K562 (cell line): Measurements from ENCODE around the gene OR5K2. TPM values are rescaled to one million over a fixed set of nuclear protein-coding genes. Genes with fewer than 3 reads are reported as not detected.

ENCODE experiments used
- ATAC-seq: fragments of 200-7000 bp; cut with Tn5 transposase; 3 replicates; pipeline ENCODE4 v1.9.1; 2020; ENCODE audit warnings: moderate library complexity
- BruUV-seq: library from RNA; stranded (reverse); fragments of 400-500 nt; replicated peaks from 2 replicates; lab custom pipeline; 2021; lab: Mats Ljungman, UMichigan
- CTCF ChIA-PET: fragments of 300-600 bp; formaldehyde crosslinking; extraction: SDS; loops from one replicate; lab custom pipeline; 2021; ENCODE audit warnings: low intra/inter-chr PET ratio; lab: Yijun Ruan, JAX
- POLR2A ChIA-PET: fragments of 300-600, 350-650 bp; sonication (Branson Sonifier 250); formaldehyde crosslinking; extraction: SDS; loops from one replicate; lab custom pipeline; 2021; ENCODE audit warnings: antibody characterized with exemption, inconsistent platforms; lab: Yijun Ruan, JAX
- DNase-seq, 4 experiments: peaks; one replicate each; pipeline versions ENCODE4 v3.0.0 to v3.0.0-alpha.2; 2011 to 2018; ENCODE audit warnings: low spot score in 3 of 4, mixed read lengths in 3 of 4; ENCODE audit errors: extremely low read depth in 1 of 4
- FAIRE-seq: peaks from 2 replicates; lab custom pipeline; 2011; peaks lifted over from hg19 to GRCh38; lab: Jason Lieb, UNC
- H2AFZ ChIP-seq: 2 replicates; pipeline ENCODE4 v1.6.0; 2011; ENCODE audit warnings: low read depth, low read length, control low read depth, inconsistent platforms
- H3K27ac ChIP-seq: fragments of 200-600 bp; 3 replicates; pipeline ENCODE4 v1.8.0; 2011; ENCODE audit warnings: low read depth, mild to moderate bottlenecking, control low read depth, inconsistent platforms, low read length, moderate library complexity, mixed read lengths; ENCODE audit errors: extremely low read depth
- H3K27me3 ChIP-seq, 2 experiments: fragments of 300-600 bp in 1 of 2; 2 replicates in 1 of 2; 3 replicates in 1 of 2; pipeline versions ENCODE4 v1.6.0 to v1.8.0; 2011; ENCODE audit warnings: inconsistent platforms in 2 of 2, low read length in 2 of 2, mild to moderate bottlenecking in 1 of 2, mixed read lengths in 1 of 2, moderate library complexity in 1 of 2; ENCODE audit not compliant: control insufficient read depth in 2 of 2, insufficient read depth in 2 of 2
- H3K36me3 ChIP-seq: fragments of 300-600 bp; 3 replicates; pipeline ENCODE4 v1.8.0; 2011; ENCODE audit warnings: mild to moderate bottlenecking, low read length, inconsistent platforms; ENCODE audit not compliant: control insufficient read depth, insufficient read depth
- H3K4me1 ChIP-seq, 2 experiments: fragments of 200-600 bp in 1 of 2; replicated peaks in 1 of 2; 2 replicates in 1 of 2; 3 replicates in 1 of 2; pipeline versions ENCODE4 v1.5.1 to v1.8.0; 2011; ENCODE audit warnings: inconsistent platforms in 2 of 2, low read length in 2 of 2, mild to moderate bottlenecking in 1 of 2, mixed read lengths in 1 of 2, moderate library complexity in 1 of 2; ENCODE audit not compliant: control insufficient read depth in 2 of 2, insufficient read depth in 2 of 2
- H3K4me2 ChIP-seq: 2 replicates; pipeline ENCODE4 v1.6.1; 2011; ENCODE audit warnings: low read length, control low read depth, inconsistent platforms, mixed read lengths; ENCODE audit not compliant: insufficient read depth
- H3K4me3 ChIP-seq: fragments of 200-600 bp; sonication (generic), shearing (Covaris generic); 2 replicates; pipeline ENCODE4 v1.5.1; 2016; ENCODE audit warnings: control low read depth, inconsistent platforms
- H3K79me2 ChIP-seq: fragments of 200-600 bp; 3 replicates; pipeline ENCODE4 v1.8.0; 2011; ENCODE audit warnings: low read length, inconsistent platforms; ENCODE audit not compliant: control insufficient read depth, insufficient read depth
- H3K9ac ChIP-seq, 2 experiments: 2 replicates each; pipeline versions ENCODE4 v1.6.0 to v1.6.1; 2011; ENCODE audit warnings: low read depth in 2 of 2, low read length in 2 of 2, control low read depth in 1 of 2, inconsistent platforms in 1 of 2, mild to moderate bottlenecking in 1 of 2, mixed read lengths in 1 of 2; ENCODE audit not compliant: insufficient read depth in 1 of 2
- H3K9me1 ChIP-seq: one replicate; pipeline ENCODE4 v1.6.0; 2011; ENCODE audit warnings: inconsistent platforms, mild to moderate bottlenecking, low read length, moderate library complexity; ENCODE audit not compliant: control insufficient read depth, insufficient read depth
- H3K9me3 ChIP-seq: replicated peaks from 2 replicates; pipeline ENCODE4 v1.5.1; 2011; ENCODE audit warnings: low read depth, low read length, inconsistent platforms; ENCODE audit not compliant: control insufficient read depth, insufficient read depth
- H4K20me1 ChIP-seq: replicated peaks from 2 replicates; pipeline ENCODE4 v1.6.1; 2011; ENCODE audit warnings: low read length, inconsistent platforms, mixed read lengths; ENCODE audit not compliant: control insufficient read depth, insufficient read depth
- BMI1 ChIP-seq: fragments of 150-350 bp; IDR thresholded peaks from 2 replicates; pipeline ENCODE4 v1.6.1; 2014; ENCODE audit warnings: low read length
- CC2D1A ChIP-seq: fragments of 450-650 bp; IDR thresholded peaks from 2 replicates; pipeline ENCODE4 v1.6.1; 2017; ENCODE audit warnings: mild to moderate bottlenecking
- DPF2 ChIP-seq: fragments of 450-650 bp; IDR thresholded peaks from 2 replicates; pipeline ENCODE4 v1.6.1; 2016
- E2F1 ChIP-seq: sonication (generic); formaldehyde crosslinking; IDR thresholded peaks from 2 replicates; pipeline ENCODE4 v1.8.1; 2023; ENCODE audit warnings: mild to moderate bottlenecking, missing genetic modification reagents, moderate library complexity
- ETS1 ChIP-seq: conservative IDR thresholded peaks from 2 replicates; pipeline ENCODE4 v1.6.1; 2011; ENCODE audit warnings: low read depth, mild to moderate bottlenecking, low read length; ENCODE audit not compliant: control insufficient read depth
- FUS ChIP-seq: fragments of 200-400 bp; formaldehyde crosslinking; optimal IDR thresholded peaks from 2 replicates; pipeline ENCODE3; 2017; ENCODE audit warnings: low read depth, low read length
- JUN ChIP-seq, 2 experiments: sonication (generic) in 1 of 2; formaldehyde crosslinking in 1 of 2; IDR thresholded peaks; 2 replicates each; pipeline versions ENCODE4 v1.6.1 to v1.8.0; 2012 to 2022; ENCODE audit warnings: borderline replicate concordance in 2 of 2, mild to moderate bottlenecking in 2 of 2, improper control_type of control experiment in 1 of 2, low read depth in 1 of 2, low read length in 1 of 2, missing genetic modification reagents in 1 of 2
- KAT2B ChIP-seq: IDR thresholded peaks from one replicate; pipeline ENCODE4 v1.6.1; 2012; ENCODE audit warnings: low read depth, mild to moderate bottlenecking, control low read depth, inconsistent platforms, low read length, moderate library complexity
- KLF1 ChIP-seq: fragments of 450-650 bp; IDR thresholded peaks from 2 replicates; pipeline ENCODE4 v1.6.1; 2016; ENCODE audit warnings: missing genetic modification characterization, missing compliant biosample characterization
- MAFF ChIP-seq: IDR thresholded peaks from 2 replicates; pipeline ENCODE4 v1.6.1; 2012; ENCODE audit warnings: low read length, improper control_type of control experiment
- MLLT1 ChIP-seq, 2 experiments: fragments of 450-650 bp; IDR thresholded peaks; 2 replicates each; pipeline ENCODE4 v1.6.1; 2016
- NR3C1 ChIP-seq: sonication (generic); formaldehyde crosslinking; IDR thresholded peaks from 2 replicates; pipeline ENCODE4 v1.8.1; 2022; ENCODE audit warnings: missing genetic modification reagents
- RCOR1 ChIP-seq, 2 experiments: IDR thresholded peaks; 2 replicates each; pipeline ENCODE4 v1.6.1; 2012; ENCODE audit warnings: low read depth in 2 of 2, low read length in 2 of 2, borderline replicate concordance in 1 of 2, improper control_type of control experiment in 1 of 2
- SIRT6 ChIP-seq: IDR thresholded peaks from one replicate; pipeline ENCODE4 v1.6.1; 2012; ENCODE audit warnings: low read depth, mild to moderate bottlenecking, control low read depth, inconsistent platforms, low read length, moderate library complexity
- SPI1 ChIP-seq: IDR thresholded peaks from 2 replicates; pipeline ENCODE4 v1.6.1; 2011; ENCODE audit warnings: low read depth, low read length, control low read depth, borderline replicate concordance
- ZNF696 ChIP-seq: fragments of 250-450 bp; sonication (Bioruptor Pico); conservative IDR thresholded peaks from 2 replicates; pipeline ENCODE4 v1.4.0; 2020; ENCODE audit warnings: mild to moderate bottlenecking, moderate library complexity
- in situ Hi-C: fragments of 300-500 bp; cut with MboI; formaldehyde crosslinking; loops from 4 replicates; pipeline ENCODE4 v1.15.0; 2018; ENCODE audit warnings: inconsistent platforms, mixed read lengths
- intact Hi-C: fragments of 100-400 bp; cut with micrococcal nuclease; formaldehyde crosslinking; loops from 2 replicates; pipeline ENCODE4 v1.14.2; 2022
- polyA plus RNA-seq, 8 experiments: library from polyadenylated mRNA; depleted of rRNA in 4 of 8; stranded (reverse) in 5 of 8; unstranded in 3 of 8; fragments of >200 nt; fragmentation: Nextera tagmentation in 2 of 8; fragmentation: Illumina TruSeq in 1 of 8; extraction: Ambion mirVana in 2 of 8; extraction: Trizol in 1 of 8; gene quantifications; 2 replicates each; pipeline versions ENCODE4 v1.2.1 to v1.2.3, GENCODE V29; 2011 to 2014; ENCODE audit warnings: inconsistent platforms in 1 of 8, missing spikeins in 1 of 8
- total RNA-seq, 7 experiments: library from RNA; depleted of rRNA in 6 of 7; stranded (reverse); fragments of >200 nt in 6 of 7; fragmentation: Illumina TruSeq in 2 of 7; extraction: Trizol in 2 of 7; gene quantifications; 2 replicates each; pipeline versions ENCODE4 v1.2.1 to v1.2.3, GENCODE V29; 2011 to 2021; ENCODE audit warnings: low replicate concordance in 1 of 7

The OR5K2 gene
- total and polyA plus RNA-seq, 9 of the 15 experiments (the other 6 are each of a cell fraction or from before 2014, with no cell fraction given) = not detected

GRCh38 chr3:98460220-98460619 is 37.3 kb upstream of the OR5K2 start:
- Histone ChIP-seq H3K79me2 (no peaks in the 10 kb centered on the region), H2AFZ (no peak overlapping the region), H3K4me1 (no peaks in the 10 kb centered on the region), H3K27me3 (no peaks in the 10 kb centered on the region), H3K9ac (no peak overlapping the region), H3K4me2 (no peak overlapping the region), H3K4me3 (no peak overlapping the region), H3K27ac (no peak overlapping the region), H3K9me1 (no peaks in the 10 kb centered on the region), H3K9me3 (no peaks in the 10 kb centered on the region), H3K36me3 (no peaks in the 10 kb centered on the region), H4K20me1 (no peaks in the 10 kb centered on the region)
- DNase-seq (no peak), FAIRE-seq (no peak), ATAC-seq (no peak)
- ChIA-PET POLR2A (no interaction called here), CTCF (no interaction called here)
- intact Hi-C loops (no loop called here), in situ Hi-C loops (no loop called here)
- TF ChIP-seq SIRT6 = no peak
- no peak for TF ChIP-seq JUN (IDR thresholded peaks at IDR 0.05; ENCODE audit: borderline replicate concordance, low read depth, low read length)
- no peak for TF ChIP-seq JUN (CRISPR knock-in tag; IDR thresholded peaks at IDR 0.05; ENCODE audit: borderline replicate concordance)
- TF ChIP-seq ZNF696 (CRISPR knock-in tag) = no peak
- TF ChIP-seq FUS = no peak
- TF ChIP-seq KLF1 = no peak
- TF ChIP-seq NR3C1 (CRISPR knock-in tag) = no peak
- no peak for TF ChIP-seq MLLT1 (IDR thresholded peaks at IDR 0.05)
- no peak for TF ChIP-seq MAFF
- no peak for TF ChIP-seq E2F1 (CRISPR knock-in tag)
- TF ChIP-seq SPI1 = no peak
- TF ChIP-seq KAT2B = no peak
- TF ChIP-seq CC2D1A = no peak
- TF ChIP-seq RCOR1 (IDR thresholded peaks at IDR 0.05; ENCODE audit: borderline replicate concordance in 1 of 2, low read depth in 2 of 2, low read length in 2 of 2) = no peak
- TF ChIP-seq BMI1 = no peak
- no peak for TF ChIP-seq DPF2
- TF ChIP-seq ETS1 = no peak
- BruUV-seq = no TSS peak
